ENCODE measurements around the gene BCAS1. TPM values are rescaled to one million over a fixed set of nuclear protein-coding genes. Genes with fewer than 3 reads are reported as not detected.

Gene BCAS1
- total RNA-seq, 1 experiment from 2014 or later: 0.17 TPM

DNA sequence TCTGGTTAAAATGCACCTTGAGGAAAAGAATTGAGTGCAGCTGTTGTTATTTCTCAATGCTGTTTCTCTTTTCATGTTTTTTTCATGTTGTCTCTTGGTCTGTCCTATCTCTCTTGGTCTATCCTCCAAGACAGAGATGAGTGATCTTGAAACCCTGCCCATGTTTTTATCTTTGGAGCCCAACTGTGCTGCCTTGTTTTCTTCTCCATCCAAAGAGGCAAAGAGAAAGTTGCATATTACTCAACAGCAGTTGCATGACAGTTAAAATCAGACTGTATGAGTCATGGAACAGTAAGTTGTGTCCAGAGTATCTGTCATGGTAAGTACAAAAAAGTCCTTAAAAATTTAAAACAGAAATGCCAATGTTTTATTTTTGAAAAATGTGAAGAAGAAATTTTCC is 26.2 kb downstream of the BCAS1 start:
- ChIA-PET CTCF (no interaction called here), RAD21 (ENCODE audit: low non-redundant PET in 1 of 2, low total read pairs in 2 of 2, uncharacterized antibody in 2 of 2, unreplicated experiment in 2 of 2) (no interaction called here), POLR2A (no interaction called here)
- intact Hi-C loops (cut with micrococcal nuclease): no loop called here
- Histone ChIP-seq H2AFZ (ENCODE audit: low read depth, low read length, poor library complexity, severe bottlenecking) (no peak overlapping the region), H3K9ac (ENCODE audit: low read length) (no peak overlapping the region), H3K4me2 (ENCODE audit: low read length) (no peak overlapping the region), H3K27me3 (ENCODE audit: insufficient read depth, low read length) (no peaks in the 10 kb centered on the region), H4K20me1 (ENCODE audit: insufficient read depth) (no peaks in the 10 kb centered on the region), H3K9me2 (ENCODE audit: insufficient read depth) (no peaks in the 10 kb centered on the region), H3K27ac (ENCODE audit: low read depth, low read length) (no peak overlapping the region), H3K4me1 (ENCODE audit: control insufficient read depth in 1 of 2, insufficient read depth in 2 of 2, low read length in 2 of 2) (no peaks in the 10 kb centered on the region), H3K4me3 (replicated peaks in 1 of 2; ENCODE audit: low read depth in 1 of 2, low read length in 2 of 2) (no peak overlapping the region), H3K79me2 (ENCODE audit: insufficient read depth, low read length) (no peaks in the 10 kb centered on the region), H3K36me3 (ENCODE audit: control insufficient read depth in 1 of 2, insufficient read depth in 2 of 2, low read length in 2 of 2) (no peaks in the 10 kb centered on the region), H3K9me3 (ENCODE audit: control insufficient read depth in 1 of 2, insufficient read depth in 1 of 2, low read depth in 1 of 2, low read length in 2 of 2) (no peaks in the 10 kb centered on the region)
- no peak for DNase-seq (ENCODE audit: low read depth, low spot score)
- TF ChIP-seq POLR2A (IDR thresholded peaks at IDR 0.05; ENCODE audit: borderline replicate concordance, extremely low read depth, insufficient read depth, insufficient read length): no peak
- TF ChIP-seq CTCF (IDR thresholded peaks at IDR 0.05 in 2 of 3, conservative IDR thresholded peaks at IDR 0.05 in 1 of 3; ENCODE audit: borderline replicate concordance in 1 of 3, insufficient read depth in 1 of 3, low read depth in 2 of 3, low read length in 2 of 3): no peak
- TF ChIP-seq SP1 (IDR thresholded peaks at IDR 0.05; ENCODE audit: low read depth): no peak
- TF ChIP-seq JUND (IDR thresholded peaks at IDR 0.05): no peak
- no peak for TF ChIP-seq EZH2phosphoT487 (IDR thresholded peaks at IDR 0.05; ENCODE audit: borderline replicate concordance)
- no peak for TF ChIP-seq POLR2AphosphoS5 (IDR thresholded peaks at IDR 0.05; ENCODE audit: low read depth, low read length)
- TF ChIP-seq SIN3A (IDR thresholded peaks at IDR 0.05; ENCODE audit: low read depth): no peak
- TF ChIP-seq EZH2 (IDR thresholded peaks at IDR 0.05): no peak
- TF ChIP-seq, protein P1, sequence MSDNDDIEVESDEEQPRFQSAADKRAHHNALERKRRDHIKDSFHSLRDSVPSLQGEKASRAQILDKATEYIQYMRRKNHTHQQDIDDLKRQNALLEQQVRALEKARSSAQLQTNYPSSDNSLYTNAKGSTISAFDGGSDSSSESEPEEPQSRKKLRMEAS (IDR thresholded peaks at IDR 0.05): no peak
- no peak for TF ChIP-seq ELF1 (IDR thresholded peaks at IDR 0.05; ENCODE audit: borderline replicate concordance, low read depth)
- TF ChIP-seq, protein P2, sequence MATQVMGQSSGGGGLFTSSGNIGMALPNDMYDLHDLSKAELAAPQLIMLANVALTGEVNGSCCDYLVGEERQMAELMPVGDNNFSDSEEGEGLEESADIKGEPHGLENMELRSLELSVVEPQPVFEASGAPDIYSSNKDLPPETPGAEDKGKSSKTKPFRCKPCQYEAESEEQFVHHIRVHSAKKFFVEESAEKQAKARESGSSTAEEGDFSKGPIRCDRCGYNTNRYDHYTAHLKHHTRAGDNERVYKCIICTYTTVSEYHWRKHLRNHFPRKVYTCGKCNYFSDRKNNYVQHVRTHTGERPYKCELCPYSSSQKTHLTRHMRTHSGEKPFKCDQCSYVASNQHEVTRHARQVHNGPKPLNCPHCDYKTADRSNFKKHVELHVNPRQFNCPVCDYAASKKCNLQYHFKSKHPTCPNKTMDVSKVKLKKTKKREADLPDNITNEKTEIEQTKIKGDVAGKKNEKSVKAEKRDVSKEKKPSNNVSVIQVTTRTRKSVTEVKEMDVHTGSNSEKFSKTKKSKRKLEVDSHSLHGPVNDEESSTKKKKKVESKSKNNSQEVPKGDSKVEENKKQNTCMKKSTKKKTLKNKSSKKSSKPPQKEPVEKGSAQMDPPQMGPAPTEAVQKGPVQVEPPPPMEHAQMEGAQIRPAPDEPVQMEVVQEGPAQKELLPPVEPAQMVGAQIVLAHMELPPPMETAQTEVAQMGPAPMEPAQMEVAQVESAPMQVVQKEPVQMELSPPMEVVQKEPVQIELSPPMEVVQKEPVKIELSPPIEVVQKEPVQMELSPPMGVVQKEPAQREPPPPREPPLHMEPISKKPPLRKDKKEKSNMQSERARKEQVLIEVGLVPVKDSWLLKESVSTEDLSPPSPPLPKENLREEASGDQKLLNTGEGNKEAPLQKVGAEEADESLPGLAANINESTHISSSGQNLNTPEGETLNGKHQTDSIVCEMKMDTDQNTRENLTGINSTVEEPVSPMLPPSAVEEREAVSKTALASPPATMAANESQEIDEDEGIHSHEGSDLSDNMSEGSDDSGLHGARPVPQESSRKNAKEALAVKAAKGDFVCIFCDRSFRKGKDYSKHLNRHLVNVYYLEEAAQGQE (IDR thresholded peaks at IDR 0.05; ENCODE audit: low read depth): no peak
- no peak for TF ChIP-seq ATF3 (IDR thresholded peaks at IDR 0.05)
- TF ChIP-seq ZBTB33 (IDR thresholded peaks at IDR 0.05; ENCODE audit: extremely low read depth, insufficient replicate concordance, low read length): no peak
- no peak for TF ChIP-seq CBX3 (IDR thresholded peaks at IDR 0.05; ENCODE audit: low read depth)
- TF ChIP-seq TCF7L2 (IDR thresholded peaks at IDR 0.05; ENCODE audit: borderline replicate concordance, extremely low read depth, insufficient read depth, insufficient read length): no peak
- TF ChIP-seq RAD21 (IDR thresholded peaks at IDR 0.05; ENCODE audit: low read depth): no peak
- no peak for TF ChIP-seq FOSL1 (IDR thresholded peaks at IDR 0.05; ENCODE audit: low read depth)
- TF ChIP-seq SRF (IDR thresholded peaks at IDR 0.05; ENCODE audit: low read depth): no peak
- no peak for TF ChIP-seq YY1 (IDR thresholded peaks at IDR 0.05; ENCODE audit: extremely low read depth, insufficient replicate concordance, low read depth, low read length)
- no peak for TF ChIP-seq ZFX (IDR thresholded peaks at IDR 0.05)
- ATAC-seq: no peak
- BruUV-seq (replicated peaks): no TSS peak
